Liver (tissue), 3 donors: ENCODE results near the gene UBE2E2.

Source experiments
- ATF3 ChIP-seq: IDR thresholded peaks from 2 replicates; pipeline ENCODE4 v1.6.1; 2016; ENCODE audit warnings: antibody characterized with exemption
- CTCF ChIP-seq: fragments of 150-350 bp; IDR thresholded peaks from 2 replicates; pipeline ENCODE4 v1.5.1; 2017; ENCODE audit warnings: improper control_type of control experiment, low read depth, low read length; ENCODE audit not compliant: missing input control
- EGR1 ChIP-seq, 2 donors: IDR thresholded peaks; 2 replicates each; pipeline ENCODE4 v1.6.1; 2016 to 2018; ENCODE audit warnings: antibody characterized with exemption in 2 of 2, low read depth in 2 of 2
- FOXA1 ChIP-seq: IDR thresholded peaks from 2 replicates; pipeline ENCODE4 v1.6.1; 2016; ENCODE audit warnings: antibody characterized with exemption
- GABPA ChIP-seq, 2 donors: IDR thresholded peaks in 1 of 2; conservative IDR thresholded peaks in 1 of 2; 2 replicates each; pipeline ENCODE4 v1.6.1; 2016; ENCODE audit warnings: antibody characterized with exemption in 2 of 2, mild to moderate bottlenecking in 1 of 2, moderate library complexity in 1 of 2
- HNF4A ChIP-seq, 2 donors: conservative IDR thresholded peaks; 2 replicates each; pipeline ENCODE4 v1.6.1; 2016; ENCODE audit warnings: antibody characterized with exemption in 2 of 2, mild to moderate bottlenecking in 2 of 2
- JUND ChIP-seq, 2 donors: IDR thresholded peaks; 2 replicates each; pipeline ENCODE4 v1.6.1; 2016; ENCODE audit warnings: antibody characterized with exemption in 2 of 2
- MAX ChIP-seq: IDR thresholded peaks from 2 replicates; pipeline ENCODE4 v1.6.1; 2016; ENCODE audit warnings: antibody characterized with exemption
- REST ChIP-seq: IDR thresholded peaks from 2 replicates; pipeline ENCODE4 v1.6.1; 2016; ENCODE audit warnings: antibody characterized with exemption, mild to moderate bottlenecking
- RXRA ChIP-seq, 2 donors: IDR thresholded peaks; 2 replicates each; pipeline ENCODE4 v1.6.1; 2017 to 2018; ENCODE audit warnings: antibody characterized with exemption in 2 of 2, mild to moderate bottlenecking in 1 of 2
- SP1 ChIP-seq: IDR thresholded peaks from 2 replicates; pipeline ENCODE4 v1.6.1; 2018; ENCODE audit warnings: antibody characterized with exemption, mild to moderate bottlenecking
- TAF1 ChIP-seq: conservative IDR thresholded peaks from 2 replicates; pipeline ENCODE4 v1.6.1; 2016; ENCODE audit warnings: antibody characterized with exemption, mild to moderate bottlenecking
- YY1 ChIP-seq: IDR thresholded peaks from 2 replicates; pipeline ENCODE4 v1.6.1; 2016; ENCODE audit warnings: antibody characterized with exemption, mild to moderate bottlenecking
- ZBTB33 ChIP-seq: IDR thresholded peaks from 2 replicates; pipeline ENCODE4 v1.6.1; 2016; ENCODE audit warnings: antibody characterized with exemption
- donor health status: healthy.
- donor health status: healthy.

- TF ChIP-seq CTCF (no peak), REST (no peak), JUND (IDR thresholded peaks at IDR 0.05) (no peak), EGR1 (IDR thresholded peaks at IDR 0.05; ENCODE audit: low read depth in 2 of 2) (no peak), ZBTB33 (no peak), GABPA (IDR thresholded peaks at IDR 0.05 in 1 of 2, conservative IDR thresholded peaks at IDR 0.05 in 1 of 2) (no peak), TAF1 (no peak), FOXA1 (no peak), MAX (no peak), ATF3 (no peak), YY1 (no peak), SP1 (no peak), RXRA (IDR thresholded peaks at IDR 0.05) (no peak), HNF4A (conservative IDR thresholded peaks at IDR 0.05) (no peak)
These were observed 192.0 kb downstream of the UBE2E2 start for GRCh38 chr3:23395115-23395514.
